Measurements from ENCODE around the gene CFAP43.

CFAP43 gene

GRCh38 chr10:104098358-104098925 is 133.7 kb downstream of the CFAP43 start:
- DNase-seq (ENCODE audit: low read depth) = no peak

GRCh38 chr10:104096692-104097091 is 135.5 kb downstream of the CFAP43 start:
- no peak for DNase-seq (ENCODE audit: low read depth)

- no peak for DNase-seq (ENCODE audit: low read depth)
Observed at GRCh38 chr10:104092749-104093148, 139.4 kb downstream of the CFAP43 start.

- DNase-seq (ENCODE audit: low read depth) = no peak
Observed at GRCh38 chr10:104090611-104091010, 141.6 kb downstream of the CFAP43 start.

- DNase-seq (ENCODE audit: low read depth) = no peak
Observed at GRCh38 chr10:104089621-104090020, 142.5 kb downstream of the CFAP43 start.

- DNase-seq (ENCODE audit: low read depth) = no peak
Observed at GRCh38 chr10:104088239-104088638, 143.9 kb downstream of the CFAP43 start.

- no peak for DNase-seq (ENCODE audit: low read depth)
Observed at GRCh38 chr10:104085801-104086400, 146.3 kb downstream of the CFAP43 start, which contains the start of gene COL17A1. TSS of gene COL17A1 (minus strand) at chr10:104085880. CDS start at chr10:104080673, 5,207 bp downstream.

- DNase-seq (ENCODE audit: low read depth) = no peak
Observed at GRCh38 chr10:104084482-104085142, 147.6 kb downstream of the CFAP43 start.

- DNase-seq (ENCODE audit: low read depth) = no peak
Observed at GRCh38 chr10:104081998-104082397, 150.2 kb downstream of the CFAP43 start.

GRCh38 chr10:104080762-104081161 is 151.4 kb downstream of the CFAP43 start:
- DNase-seq (ENCODE audit: low read depth) = no peak

Data from CMK (cell line).